Panc1 (cell line): Measurements from ENCODE around the gene SEMA6A. TPM values are rescaled to one million over a fixed set of nuclear protein-coding genes. Genes with fewer than 3 reads are reported as not detected.

Experiments
- ATAC-seq: fragments of 200-7000 bp; cut with Tn5 transposase; 2 replicates; pipeline ENCODE4 v1.9.1; 2020; ENCODE audit warnings: mild to moderate bottlenecking, moderate library complexity
- BruUV-seq: library from RNA; stranded (reverse); fragments of 400-500 nt; replicated peaks from 2 replicates; lab custom pipeline; 2021; lab: Mats Ljungman, UMichigan
- CTCF ChIA-PET: fragments of 300-600 bp; sonication (Branson Sonifier 250); formaldehyde crosslinking; loops from one replicate; lab custom pipeline; 2022; ENCODE audit warnings: antibody characterized with exemption; lab: Charles Lee
- POLR2A ChIA-PET: fragments of 300-600 bp; sonication (Branson Sonifier 250); formaldehyde crosslinking; loops from one replicate; lab custom pipeline; 2022; ENCODE audit warnings: antibody characterized with exemption; lab: Charles Lee
- DNase-seq: peaks from one replicate; pipeline ENCODE4 v3.0.0-alpha.2; 2010; ENCODE audit warnings: low read depth, low spot score
- H3K27ac ChIP-seq: 2 replicates; pipeline ENCODE4 v1.5.1; 2011; ENCODE audit warnings: mild to moderate bottlenecking, low read length, inconsistent platforms
- H3K27me3 ChIP-seq: fragments of 200-500 bp; sonication (Bioruptor generic); 2 replicates; pipeline ENCODE4 v1.6.0; 2014; ENCODE audit warnings: low read length, inconsistent platforms; ENCODE audit not compliant: control insufficient read depth, insufficient read depth
- H3K36me3 ChIP-seq: fragments of 200-500 bp; sonication (Bioruptor generic); 2 replicates; pipeline ENCODE4 v1.5.1; 2014; ENCODE audit warnings: inconsistent platforms, mild to moderate bottlenecking, low read length, moderate library complexity; ENCODE audit not compliant: control insufficient read depth, insufficient read depth
- H3K4me1 ChIP-seq: 2 replicates; pipeline ENCODE4 v1.5.1; 2011; ENCODE audit warnings: inconsistent platforms, mild to moderate bottlenecking, low read length, moderate library complexity; ENCODE audit not compliant: control insufficient read depth, insufficient read depth
- H3K4me3 ChIP-seq, 2 experiments: 2 replicates each; pipeline ENCODE4 v1.5.1; 2011 to 2012; ENCODE audit warnings: low read depth in 2 of 2, low read length in 2 of 2, mild to moderate bottlenecking in 2 of 2, inconsistent platforms in 1 of 2, moderate library complexity in 1 of 2
- H3K9me3 ChIP-seq: fragments of 200-500 bp; sonication (Bioruptor generic); 2 replicates; pipeline ENCODE4 v1.5.1; 2014; ENCODE audit warnings: low read depth, mild to moderate bottlenecking, inconsistent platforms, low read length, moderate library complexity; ENCODE audit not compliant: control insufficient read depth, insufficient read depth
- CTCF ChIP-seq: fragments of 450-650 bp; IDR thresholded peaks from 2 replicates; pipeline ENCODE4 v1.5.1; 2017; ENCODE audit warnings: mild to moderate bottlenecking
- POLR2AphosphoS5 ChIP-seq: IDR thresholded peaks from 2 replicates; pipeline ENCODE4 v1.6.1; 2012; ENCODE audit warnings: mild to moderate bottlenecking, low read depth, low read length, moderate library complexity
- REST ChIP-seq, 2 experiments: IDR thresholded peaks; 2 replicates each; pipeline ENCODE4 v1.6.1; 2011 to 2012; ENCODE audit warnings: low read depth in 2 of 2, control low read depth in 1 of 2, low read length in 1 of 2, mild to moderate bottlenecking in 1 of 2, moderate library complexity in 1 of 2; ENCODE audit not compliant: insufficient read depth in 1 of 2
- SIN3A ChIP-seq: IDR thresholded peaks from 2 replicates; pipeline ENCODE4 v1.6.1; 2012; ENCODE audit warnings: low read depth, mild to moderate bottlenecking, low read length, moderate library complexity, borderline replicate concordance; ENCODE audit not compliant: insufficient read depth
- TCF7L2 ChIP-seq: IDR thresholded peaks from 2 replicates; pipeline ENCODE4 v1.6.1; 2011; ENCODE audit warnings: mild to moderate bottlenecking, low read depth, low read length, inconsistent platforms
- in situ Hi-C: cut with HindIII; loops from 2 replicates; pipeline ENCODE4 v1.10.0; 2016; ENCODE audit warnings: low sequenced_read_pairs, low pct_unique_long_range_greater_than_20kb
- intact Hi-C: fragments of 100-400 bp; cut with micrococcal nuclease; formaldehyde crosslinking; loops from one replicate; pipeline ENCODE4 v1.10.0; 2022; ENCODE audit not compliant: unreplicated experiment
- total RNA-seq: library from RNA; stranded (reverse); gene quantifications from one replicate; pipeline ENCODE4 v1.2.1, GENCODE V29; 2021; ENCODE audit not compliant: unreplicated experiment

The SEMA6A gene
- total RNA-seq, 1 experiment from 2014 or later = 0.54 TPM

- no peak overlapping the region for H3K4me3 ChIP-seq
- H3K4me1 ChIP-seq = no peaks in the 10 kb centered on the region
- ChIA-PET POLR2A (no interaction called here), CTCF (no interaction called here)
- no peak overlapping the region for H3K27ac ChIP-seq
- no peak for DNase-seq
- TF ChIP-seq CTCF (no peak), POLR2AphosphoS5 (no peak), SIN3A (no peak), REST (IDR thresholded peaks at IDR 0.05; ENCODE audit: insufficient read depth in 1 of 2, low read depth in 2 of 2, low read length in 1 of 2) (no peak), TCF7L2 (no peak)
- intact Hi-C loops (no loop called here), in situ Hi-C loops (no loop called here)
- no TSS peak for BruUV-seq
- no peak for ATAC-seq
- no peaks in the 10 kb centered on the region for H3K36me3 ChIP-seq
- H3K27me3 ChIP-seq = peaks cover 8% of the 10 kb centered on the region; the same call in 1 of the 2 replicates
- H3K9me3 ChIP-seq = no peaks in the 10 kb centered on the region
These were observed 53.9 kb downstream of the SEMA6A start for GRCh38 chr5:116520771-116521170.

GRCh38 chr5:116518423-116518822 lies 56.2 kb downstream of the SEMA6A start:
- DNase-seq (no peak), ATAC-seq (no peak)
- Histone ChIP-seq H3K9me3 (no peaks in the 10 kb centered on the region), H3K36me3 (no peaks in the 10 kb centered on the region), H3K4me3 (no peak overlapping the region), H3K27ac (no peak overlapping the region), H3K4me1 (no peaks in the 10 kb centered on the region), H3K27me3 (no peaks in the 10 kb centered on the region)
- POLR2A ChIA-PET = no interaction called here
- intact Hi-C loops = no loop called here
- in situ Hi-C loops = no loop called here
- TF ChIP-seq SIN3A (no peak), TCF7L2 (no peak), CTCF (no peak), POLR2AphosphoS5 (no peak), REST (IDR thresholded peaks at IDR 0.05; ENCODE audit: insufficient read depth in 1 of 2, low read depth in 2 of 2, low read length in 1 of 2) (no peak)
- no TSS peak for BruUV-seq
- CTCF ChIA-PET = no interaction called here
